Measurements from ENCODE around the gene DICER1.
A peak's percentile ranks its signal among the peaks of the same experiment; 100 is the strongest.

DICER1 gene

DNA sequence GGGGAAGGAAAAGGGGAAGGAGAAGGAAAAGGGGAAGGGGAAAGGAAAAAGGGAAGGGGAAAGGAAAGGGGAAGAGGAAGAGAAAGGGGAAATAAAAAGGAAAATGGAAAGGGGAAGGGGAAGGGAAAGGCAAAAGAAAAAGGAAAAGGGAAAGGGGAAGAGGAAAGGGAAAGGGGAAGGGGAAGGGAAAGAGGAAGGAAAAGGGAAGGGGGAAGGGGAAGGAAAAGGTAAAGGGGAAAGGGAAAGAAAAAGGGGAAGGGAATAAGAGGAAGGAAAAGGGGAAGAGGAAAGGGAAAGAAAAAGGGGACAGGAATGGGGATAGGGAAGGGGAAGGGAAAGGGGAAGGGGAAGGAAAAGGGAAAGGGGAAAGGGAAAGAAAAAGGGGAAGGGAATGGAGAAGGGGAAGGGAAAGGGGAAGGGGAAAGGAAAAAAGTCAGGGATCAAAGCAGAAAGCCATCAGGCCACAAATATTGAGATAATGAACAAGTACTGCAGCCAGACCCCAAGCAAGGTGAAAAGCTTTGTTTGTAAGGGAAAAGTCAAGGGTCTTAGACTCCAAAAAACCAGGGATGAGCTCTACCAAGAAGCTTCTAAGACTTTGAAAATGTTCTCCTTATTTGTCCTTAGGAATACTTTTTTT is 20.0 kb downstream of the DICER1 start:
- ChIA-PET CTCF (no interaction called here), POLR2A (no interaction called here)
- TF ChIP-seq L3MBTL2 (conservative IDR thresholded peaks at IDR 0.05) (0 out of 2 replicates have a peak, but pooled peaks have one; percentile 10), ZNF384 (IDR thresholded peaks at IDR 0.05) (no peak)
- no peak for DNase-seq (ENCODE audit: extremely low spot score)

DNA sequence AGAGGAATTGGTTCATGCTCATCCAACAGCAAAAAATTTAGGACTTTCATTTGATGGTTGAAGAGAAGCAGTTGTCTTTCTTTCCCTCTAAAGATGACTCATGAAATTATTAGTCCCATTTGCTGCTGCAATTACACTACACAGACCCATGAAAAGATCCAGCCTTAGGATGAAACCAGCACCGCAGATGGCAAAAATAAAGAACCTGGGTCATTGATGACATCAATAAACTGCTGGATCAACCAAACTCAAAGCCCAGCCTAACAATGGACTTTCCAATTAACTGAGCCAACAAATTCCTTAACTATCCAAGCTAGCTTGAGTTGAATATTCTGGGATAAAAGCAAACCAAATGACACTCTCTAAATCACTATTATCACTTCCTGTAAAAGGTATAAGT is 20.7 kb downstream of the DICER1 start:
- CTCF ChIA-PET = no interaction called here
- POLR2A ChIA-PET = no interaction called here
- TF ChIP-seq ELF4 (IDR thresholded peaks at IDR 0.05) (no peak), L3MBTL2 (conservative IDR thresholded peaks at IDR 0.05) (no peak), SP1 (IDR thresholded peaks at IDR 0.05) (no peak), FOXA1 (IDR thresholded peaks at IDR 0.05) (no peak), BHLHE40 (IDR thresholded peaks at IDR 0.05; ENCODE audit: borderline replicate concordance) (no peak), LEF1 (IDR thresholded peaks at IDR 0.05; ENCODE audit: borderline replicate concordance) (no peak), ARNT (IDR thresholded peaks at IDR 0.05) (no peak), CTBP1 (IDR thresholded peaks at IDR 0.05; ENCODE audit: borderline replicate concordance) (no peak), TARDBP (IDR thresholded peaks at IDR 0.05) (no peak), FOXK2 (IDR thresholded peaks at IDR 0.05) (no peak), FOXM1 (IDR thresholded peaks at IDR 0.05; ENCODE audit: borderline replicate concordance) (no peak), SUZ12 (IDR thresholded peaks at IDR 0.05) (no peak), ZNF384 (IDR thresholded peaks at IDR 0.05) (no peak), NFRKB (IDR thresholded peaks at IDR 0.05) (no peak), HDGF (IDR thresholded peaks at IDR 0.05; ENCODE audit: borderline replicate concordance) (no peak)
- TF ChIP-seq, protein P1, sequence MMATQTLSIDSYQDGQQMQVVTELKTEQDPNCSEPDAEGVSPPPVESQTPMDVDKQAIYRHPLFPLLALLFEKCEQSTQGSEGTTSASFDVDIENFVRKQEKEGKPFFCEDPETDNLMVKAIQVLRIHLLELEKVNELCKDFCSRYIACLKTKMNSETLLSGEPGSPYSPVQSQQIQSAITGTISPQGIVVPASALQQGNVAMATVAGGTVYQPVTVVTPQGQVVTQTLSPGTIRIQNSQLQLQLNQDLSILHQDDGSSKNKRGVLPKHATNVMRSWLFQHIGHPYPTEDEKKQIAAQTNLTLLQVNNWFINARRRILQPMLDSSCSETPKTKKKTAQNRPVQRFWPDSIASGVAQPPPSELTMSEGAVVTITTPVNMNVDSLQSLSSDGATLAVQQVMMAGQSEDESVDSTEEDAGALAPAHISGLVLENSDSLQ (IDR thresholded peaks at IDR 0.05) = no peak
- no peak for DNase-seq (ENCODE audit: extremely low spot score)

DNA sequence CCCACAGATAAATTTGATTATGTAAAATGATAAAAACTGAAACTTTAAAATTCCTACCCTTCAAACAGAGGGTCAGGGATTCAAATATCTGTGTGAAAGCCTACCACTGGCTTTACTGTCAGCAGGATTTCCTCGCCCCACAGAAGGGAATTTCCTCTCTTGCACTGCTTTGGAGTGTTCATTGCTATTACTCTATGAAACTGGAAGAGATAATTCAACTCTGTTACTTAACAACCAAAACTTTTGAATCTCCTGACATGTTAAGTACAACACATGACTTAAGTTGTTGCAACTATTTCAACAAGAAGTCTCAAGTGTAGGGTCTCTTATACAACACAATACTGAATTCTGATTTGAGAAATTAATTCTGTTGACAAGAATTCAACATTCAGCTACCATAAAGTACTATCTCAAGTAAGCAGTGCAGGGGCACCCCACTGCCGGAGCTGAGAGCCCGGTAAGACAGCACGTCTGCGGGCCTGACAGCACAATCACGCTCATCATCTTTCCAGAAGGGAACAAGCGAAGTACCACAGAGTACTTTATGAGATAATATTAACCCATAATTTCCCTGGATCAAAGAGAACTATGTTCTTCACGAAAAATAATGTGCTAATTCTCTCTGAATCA is 22.9 kb downstream of the DICER1 start:
- POLR2A ChIA-PET = no interaction called here
- TF ChIP-seq ZNF384 (IDR thresholded peaks at IDR 0.05) = no peak
- no peak for TF ChIP-seq FOXA1 (IDR thresholded peaks at IDR 0.05)
- TF ChIP-seq L3MBTL2 (conservative IDR thresholded peaks at IDR 0.05) = no peak
- TF ChIP-seq FOXM1 (IDR thresholded peaks at IDR 0.05; ENCODE audit: borderline replicate concordance) = no peak
- no peak for TF ChIP-seq FOXK2 (IDR thresholded peaks at IDR 0.05)
- no peak for TF ChIP-seq BHLHE40 (IDR thresholded peaks at IDR 0.05; ENCODE audit: borderline replicate concordance)
- no peak for TF ChIP-seq SP1 (IDR thresholded peaks at IDR 0.05)
- no peak for TF ChIP-seq ARNT (IDR thresholded peaks at IDR 0.05)
- TF ChIP-seq TARDBP (IDR thresholded peaks at IDR 0.05) = no peak
- no peak for TF ChIP-seq NFRKB (IDR thresholded peaks at IDR 0.05)
- no peak for DNase-seq (ENCODE audit: extremely low spot score)
- CTCF ChIA-PET = no interaction called here

DNA sequence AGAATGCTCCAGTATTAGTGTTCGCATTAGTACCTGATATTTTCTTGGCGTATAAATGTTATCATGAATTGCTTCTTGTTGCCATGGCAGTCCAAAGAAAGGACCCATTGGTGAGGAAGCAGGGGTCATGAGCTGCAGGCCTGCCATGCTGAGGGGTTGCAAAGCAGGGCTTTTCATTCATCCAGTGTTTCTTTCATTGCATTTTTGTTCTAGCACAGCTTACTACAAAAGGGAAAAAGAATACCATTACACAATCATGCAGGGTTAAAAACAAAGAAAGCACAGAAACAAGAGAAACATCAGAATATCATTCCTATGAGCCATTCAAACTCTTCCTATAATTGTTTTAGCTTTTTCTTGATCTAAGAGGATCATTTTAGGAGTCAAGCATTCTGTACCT is 24.0 kb downstream of the DICER1 start:
- no peak for DNase-seq (ENCODE audit: extremely low spot score)
- TF ChIP-seq L3MBTL2 (conservative IDR thresholded peaks at IDR 0.05) = no peak
- ChIA-PET CTCF (interaction anchor here (0.6 kb wide), 1 partner anchor 20 kb away, joined by 5 read pairs; no protein-coding TSS in a partner anchor), POLR2A (no interaction called here)

DNA sequence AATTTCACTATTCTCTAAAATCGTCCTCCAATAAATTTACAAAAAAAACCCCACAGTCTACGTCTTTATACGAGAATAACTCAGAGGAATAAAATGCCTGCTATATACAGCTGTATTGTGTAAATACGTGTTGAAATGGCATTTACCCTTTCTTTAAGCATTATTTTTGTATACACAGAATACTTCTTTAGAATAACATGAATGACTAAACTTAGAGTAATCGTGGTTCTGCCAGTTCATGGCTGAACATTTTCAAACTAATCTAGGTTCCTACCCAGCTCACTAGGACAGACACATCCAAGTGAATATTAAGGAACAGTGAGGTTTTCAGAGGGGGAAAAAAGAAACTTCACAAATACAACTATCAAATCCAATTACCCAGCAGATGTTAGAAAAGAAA is 24.6 kb downstream of the DICER1 start:
- POLR2A ChIA-PET = no interaction called here

DNA sequence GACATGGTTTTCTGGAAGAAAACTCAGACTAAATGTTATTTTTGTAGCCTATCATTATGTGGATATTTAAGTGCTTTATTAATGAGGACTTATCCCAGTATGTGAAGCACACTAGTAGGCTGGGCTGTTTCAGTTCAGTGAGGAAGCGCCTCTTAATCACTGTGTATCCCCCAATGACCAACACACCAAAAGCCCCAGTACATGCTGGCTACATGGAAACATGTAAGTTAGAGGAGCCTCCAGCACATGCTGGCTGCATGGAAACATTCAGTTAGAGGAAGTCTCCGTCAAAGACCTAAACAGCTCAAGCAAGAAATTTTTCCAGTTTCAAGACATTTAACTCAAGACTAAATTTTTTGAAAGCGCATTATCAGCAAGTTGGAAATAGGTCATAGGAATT is 26.8 kb downstream of the DICER1 start:
- ChIA-PET CTCF (no interaction called here), POLR2A (no interaction called here)
- DNase-seq (ENCODE audit: extremely low spot score) = no peak
- TF ChIP-seq ELF4 (IDR thresholded peaks at IDR 0.05) (no peak), FOXA1 (IDR thresholded peaks at IDR 0.05) (no peak), HDGF (IDR thresholded peaks at IDR 0.05; ENCODE audit: borderline replicate concordance) (no peak), L3MBTL2 (conservative IDR thresholded peaks at IDR 0.05) (no peak), FOXM1 (IDR thresholded peaks at IDR 0.05; ENCODE audit: borderline replicate concordance) (no peak), ZNF384 (IDR thresholded peaks at IDR 0.05) (no peak), TARDBP (IDR thresholded peaks at IDR 0.05) (no peak), BHLHE40 (IDR thresholded peaks at IDR 0.05; ENCODE audit: borderline replicate concordance) (no peak)

More for the DNA sequence above, 24.6 kb downstream of the DICER1 start:
- no peak for TF ChIP-seq ARNT (IDR thresholded peaks at IDR 0.05)
- TF ChIP-seq, protein P1 (IDR thresholded peaks at IDR 0.05) = no peak
- no peak for TF ChIP-seq SUZ12 (IDR thresholded peaks at IDR 0.05)
- no peak for TF ChIP-seq FOXM1 (IDR thresholded peaks at IDR 0.05; ENCODE audit: borderline replicate concordance)
- no peak for TF ChIP-seq LEF1 (IDR thresholded peaks at IDR 0.05; ENCODE audit: borderline replicate concordance)
- no peak for TF ChIP-seq SP1 (IDR thresholded peaks at IDR 0.05)
- TF ChIP-seq L3MBTL2 (conservative IDR thresholded peaks at IDR 0.05) = no peak
- no peak for DNase-seq (ENCODE audit: extremely low spot score)
- CTCF ChIA-PET = interaction anchor here (0.6 kb wide), 1 partner anchor 21 kb away, joined by 5 read pairs; no protein-coding TSS in a partner anchor

DNA sequence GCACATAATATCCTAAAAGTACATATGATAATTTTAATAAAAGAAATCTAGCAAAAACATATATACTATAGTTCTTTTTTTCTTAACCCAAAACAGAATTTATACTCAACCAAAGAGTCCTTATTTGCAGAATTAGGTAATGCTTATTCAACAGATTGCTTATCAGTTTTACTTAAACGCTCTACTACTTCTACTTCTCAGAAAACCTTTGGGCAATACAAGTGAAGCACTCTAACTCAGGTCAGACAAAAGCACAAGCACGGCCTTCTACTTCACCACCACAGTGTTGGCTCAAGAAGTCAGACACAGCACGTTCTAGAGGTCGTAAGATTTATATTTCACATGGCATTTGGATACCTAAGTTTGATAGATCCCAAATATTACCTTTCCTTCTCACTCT is 29.2 kb downstream of the DICER1 start:
- POLR2A ChIA-PET = no interaction called here
- DNase-seq (ENCODE audit: extremely low spot score) = no peak
- TF ChIP-seq LEF1 (IDR thresholded peaks at IDR 0.05; ENCODE audit: borderline replicate concordance) = no peak
- CTCF ChIA-PET = no interaction called here

DNA sequence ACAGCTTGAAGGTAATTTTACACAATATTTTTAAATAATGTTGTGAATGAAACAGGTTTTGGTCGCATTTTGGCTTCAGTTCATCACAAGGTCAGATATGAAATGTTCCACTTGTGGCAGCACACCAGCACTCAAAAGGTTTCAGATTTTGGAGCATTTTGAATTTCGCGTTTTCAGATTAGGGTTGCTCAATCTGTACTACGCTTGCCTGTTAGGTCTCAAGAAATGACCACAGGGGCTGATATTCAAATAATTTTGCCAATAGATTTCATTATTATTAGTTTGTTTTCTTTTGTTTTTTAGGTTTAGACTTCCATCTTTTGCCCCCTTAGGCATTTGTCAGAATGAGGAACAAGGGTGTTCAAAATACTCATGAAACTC is 29.8 kb downstream of the DICER1 start:
- ChIA-PET POLR2A (no interaction called here), CTCF (no interaction called here)
- no peak for DNase-seq (ENCODE audit: extremely low spot score)
- TF ChIP-seq SP1 (IDR thresholded peaks at IDR 0.05) (no peak), CTBP1 (IDR thresholded peaks at IDR 0.05; ENCODE audit: borderline replicate concordance) (no peak), ELF4 (IDR thresholded peaks at IDR 0.05) (no peak), FOXM1 (IDR thresholded peaks at IDR 0.05; ENCODE audit: borderline replicate concordance) (no peak), FOXK2 (IDR thresholded peaks at IDR 0.05) (no peak), FOXA1 (IDR thresholded peaks at IDR 0.05) (no peak), ZNF384 (IDR thresholded peaks at IDR 0.05) (no peak), BHLHE40 (IDR thresholded peaks at IDR 0.05; ENCODE audit: borderline replicate concordance) (no peak), HDGF (IDR thresholded peaks at IDR 0.05; ENCODE audit: borderline replicate concordance) (no peak), NFRKB (IDR thresholded peaks at IDR 0.05) (no peak), SUZ12 (IDR thresholded peaks at IDR 0.05) (no peak)

Measured in HEK293T (cell line).